GM12801 (cell line): ENCODE measurements around the gene SHE.

Experiments used
- TF ChIP-seq, protein P1 (sequence below): IDR thresholded peaks from one replicate; pipeline ENCODE4 v1.5.1; 2011; ENCODE audit warnings: control low read depth; ENCODE audit not compliant: insufficient read length; ENCODE audit errors: extremely low read depth

The SHE gene

DNA sequence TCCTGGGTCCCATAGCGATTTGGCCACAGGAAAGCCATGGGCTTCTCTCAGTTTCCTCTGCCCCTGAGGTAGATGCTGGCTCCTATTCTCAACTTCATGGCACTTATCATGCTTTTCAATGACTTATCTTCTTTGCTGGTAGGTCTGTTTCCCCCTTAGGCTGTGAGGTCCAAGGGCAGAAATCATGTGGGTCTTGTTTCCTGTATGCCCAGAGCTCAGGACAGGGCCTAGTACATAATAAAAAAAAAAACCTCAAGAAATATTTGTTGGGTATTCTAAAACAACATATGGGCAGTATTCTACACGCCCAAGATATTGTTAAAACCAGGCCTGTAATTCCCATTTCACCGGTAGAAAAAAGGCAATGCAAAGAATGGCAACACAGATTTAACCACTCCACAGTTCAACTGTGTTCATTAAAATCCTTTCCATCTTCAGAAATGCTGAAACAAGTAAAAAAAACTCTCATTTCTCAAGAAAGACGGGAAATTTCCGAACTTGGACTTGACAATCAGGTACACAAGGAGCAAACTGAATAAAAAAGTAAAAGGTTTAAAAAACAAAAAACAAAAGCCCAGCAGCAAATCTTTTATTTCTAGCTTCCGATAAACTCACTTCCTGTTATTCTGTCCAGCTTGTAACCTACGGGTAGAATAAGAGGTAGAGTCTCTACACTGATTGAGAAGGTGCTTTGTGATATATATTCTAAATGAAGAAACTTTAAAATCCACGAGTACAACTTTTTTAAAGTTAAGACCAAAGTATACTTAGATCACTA, 6.5 kb downstream of the SHE start:
- TF ChIP-seq, protein P1, sequence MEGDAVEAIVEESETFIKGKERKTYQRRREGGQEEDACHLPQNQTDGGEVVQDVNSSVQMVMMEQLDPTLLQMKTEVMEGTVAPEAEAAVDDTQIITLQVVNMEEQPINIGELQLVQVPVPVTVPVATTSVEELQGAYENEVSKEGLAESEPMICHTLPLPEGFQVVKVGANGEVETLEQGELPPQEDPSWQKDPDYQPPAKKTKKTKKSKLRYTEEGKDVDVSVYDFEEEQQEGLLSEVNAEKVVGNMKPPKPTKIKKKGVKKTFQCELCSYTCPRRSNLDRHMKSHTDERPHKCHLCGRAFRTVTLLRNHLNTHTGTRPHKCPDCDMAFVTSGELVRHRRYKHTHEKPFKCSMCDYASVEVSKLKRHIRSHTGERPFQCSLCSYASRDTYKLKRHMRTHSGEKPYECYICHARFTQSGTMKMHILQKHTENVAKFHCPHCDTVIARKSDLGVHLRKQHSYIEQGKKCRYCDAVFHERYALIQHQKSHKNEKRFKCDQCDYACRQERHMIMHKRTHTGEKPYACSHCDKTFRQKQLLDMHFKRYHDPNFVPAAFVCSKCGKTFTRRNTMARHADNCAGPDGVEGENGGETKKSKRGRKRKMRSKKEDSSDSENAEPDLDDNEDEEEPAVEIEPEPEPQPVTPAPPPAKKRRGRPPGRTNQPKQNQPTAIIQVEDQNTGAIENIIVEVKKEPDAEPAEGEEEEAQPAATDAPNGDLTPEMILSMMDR: no peak

DNA sequence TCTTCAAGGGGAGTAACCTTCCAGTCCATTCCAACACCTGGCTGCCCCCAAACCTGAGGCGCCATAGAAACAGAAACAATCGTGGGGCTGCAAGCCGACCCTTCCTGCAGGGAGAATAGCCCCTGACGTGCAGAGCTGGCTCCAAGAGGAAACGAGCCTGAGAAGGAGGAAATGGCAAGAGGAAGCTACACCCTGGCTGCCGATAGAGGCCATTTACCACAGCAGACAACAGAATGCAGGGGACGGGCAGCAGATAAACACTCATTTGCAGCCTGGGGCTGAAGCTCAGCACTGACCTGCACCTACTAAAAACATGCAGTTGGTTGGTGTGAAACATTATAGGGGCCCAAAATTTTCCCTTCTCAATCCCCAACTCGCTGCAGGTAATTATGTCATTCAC, 8.9 kb downstream of the SHE start:
- TF ChIP-seq, protein P1: no peak

DNA sequence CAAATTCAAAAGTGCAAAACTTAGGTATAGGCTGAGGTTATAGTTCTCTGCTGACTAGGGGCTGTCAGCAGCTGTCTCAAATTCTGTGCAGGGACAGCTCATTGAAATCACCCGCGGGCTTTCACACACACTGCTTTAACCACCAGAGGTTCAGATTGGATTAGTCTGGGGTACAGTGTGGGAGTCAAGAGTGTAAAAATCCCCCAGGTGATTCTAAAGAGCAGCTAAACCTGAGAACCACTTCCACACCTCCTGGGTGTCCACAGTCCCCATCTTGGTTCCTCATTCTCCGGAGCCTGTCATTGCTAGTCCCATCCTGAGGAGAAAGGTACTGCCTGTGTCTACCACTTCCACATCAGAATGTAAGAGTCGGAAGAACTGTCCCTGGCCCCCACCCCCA, 10.1 kb downstream of the SHE start:
- TF ChIP-seq, protein P1: no peak

DNA sequence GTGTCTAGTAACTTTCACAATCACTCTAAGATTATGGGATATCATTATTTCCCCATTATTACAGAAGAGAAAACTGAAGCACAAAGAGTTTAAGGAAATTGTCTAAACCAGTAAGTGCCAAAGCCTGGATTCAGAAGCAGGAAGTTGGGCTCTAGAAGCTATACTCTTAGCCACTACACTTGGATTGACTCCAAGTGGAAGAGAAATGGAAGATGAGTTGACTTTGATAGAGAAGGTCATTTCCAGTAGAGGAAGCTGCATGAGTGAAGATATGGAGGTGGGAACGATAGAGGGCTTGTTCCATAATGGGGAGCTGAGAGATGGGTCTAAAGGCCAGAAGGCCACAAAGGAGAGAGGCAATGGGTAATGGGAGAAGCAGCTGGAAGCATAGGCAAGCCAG, 11.9 kb downstream of the SHE start:
- TF ChIP-seq, protein P1: no peak

DNA sequence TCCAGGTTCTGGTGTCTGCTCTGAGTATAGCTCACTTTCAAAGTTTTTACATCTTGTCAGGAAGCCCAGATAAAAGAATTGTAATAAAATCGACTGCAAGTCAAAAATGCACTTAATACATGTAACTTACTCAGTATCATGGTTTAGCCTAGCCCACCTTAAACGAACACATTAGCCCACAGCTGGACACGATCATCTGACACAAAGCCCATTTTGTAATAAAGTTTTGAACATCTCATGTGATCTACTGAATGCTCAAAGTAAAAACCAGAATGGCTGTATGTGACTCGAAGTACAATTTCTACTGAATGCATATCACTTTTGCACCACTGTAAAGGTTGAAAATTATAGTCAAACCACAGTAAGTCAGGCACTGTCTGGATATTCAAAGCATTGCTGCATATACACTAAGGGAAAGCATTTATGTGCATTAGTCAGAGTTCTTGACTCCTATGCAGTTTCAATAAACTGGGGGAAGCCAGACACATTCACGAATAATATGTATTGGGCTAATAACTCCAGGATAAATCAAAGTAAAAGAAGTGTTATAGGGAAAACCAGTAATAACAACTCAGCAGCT, 12.4 kb downstream of the SHE start:
- TF ChIP-seq, protein P1: no peak

DNA sequence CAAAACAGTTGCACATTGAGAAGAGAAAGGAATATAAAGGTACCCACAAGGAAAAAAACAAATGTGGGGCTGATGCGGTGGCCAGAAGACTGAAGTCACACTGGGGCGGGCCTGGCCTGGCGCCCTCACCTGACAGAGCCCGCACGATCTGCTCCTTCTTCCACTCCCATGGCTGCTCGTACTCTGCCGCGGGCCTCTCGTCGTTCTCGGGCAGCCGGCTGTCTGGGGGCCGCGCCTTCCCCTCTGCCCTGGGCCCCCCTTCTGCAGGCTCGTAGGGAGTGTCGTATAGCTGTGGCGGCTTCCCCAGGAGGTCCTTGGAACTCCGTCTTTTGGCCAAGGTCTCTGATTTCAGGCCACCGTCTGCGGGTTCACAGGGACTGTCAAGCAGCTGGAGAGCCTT, 13.3 kb downstream of the SHE start:
- TF ChIP-seq, protein P1: no peak

DNA sequence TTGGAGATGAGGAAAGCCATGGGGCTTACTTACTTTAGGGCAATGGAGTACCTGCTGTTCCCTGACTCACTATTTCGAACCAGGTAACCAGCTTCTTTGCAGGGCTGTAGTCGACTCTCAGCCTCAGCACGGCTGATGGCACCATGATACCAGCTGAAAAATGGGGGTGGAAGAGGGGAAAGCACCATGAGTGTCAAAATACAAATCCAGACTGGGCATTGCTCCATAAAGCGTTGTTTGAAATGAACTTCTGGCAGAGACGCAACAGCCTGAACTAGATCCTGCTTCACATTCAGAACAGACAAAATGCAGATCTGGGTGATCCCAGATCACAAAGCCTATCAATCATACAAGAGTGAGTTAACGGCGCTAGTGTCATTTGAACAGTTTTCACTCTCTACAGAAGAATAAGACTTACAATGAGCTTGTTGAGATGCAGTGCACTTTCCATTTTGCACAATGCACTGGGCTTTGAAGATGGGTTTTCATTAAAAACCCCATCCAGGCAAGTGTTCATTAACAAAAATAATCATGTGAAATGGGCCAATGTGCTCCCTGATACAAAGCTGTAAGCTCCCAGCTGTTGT, 16.2 kb downstream of the SHE start:
- TF ChIP-seq, protein P1: no peak
